Amygdala (tissue), 56 donors: ENCODE measurements around the gene MAPK9.
"Not testable (repeated sequence)": the region's sequence is repeated elsewhere in the genome, so short reads cannot be mapped to it uniquely, and the experiment has no call there.

ENCODE experiments used
- DNase-seq, 56 donors: peaks; one replicate each; lab custom pipeline; 2025; lab: John Stamatoyannopoulos, UW

Gene MAPK9

GRCh38 chr5:180299014-180299413 lies 7.1 kb upstream of the MAPK9 start:
- DNase-seq, result not testable (repeated sequence)

GRCh38 chr5:180297587-180298282 lies 5.9 kb upstream of the MAPK9 start:
- no peak for DNase-seq

- no peak for DNase-seq
Measured at GRCh38 chr5:180296771-180297170, 4.9 kb upstream of the MAPK9 start.

- DNase-seq, result no peak
Measured at GRCh38 chr5:180294913-180295555, 3.2 kb upstream of the MAPK9 start.

- no peak for DNase-seq
Measured at GRCh38 chr5:180294411-180294810, 2.5 kb upstream of the MAPK9 start.

- peak in 7 of 56 donors; percentile 16 to 56 (median 39) for DNase-seq
Measured at GRCh38 chr5:180291234-180291940, 496 bp downstream of the MAPK9 start.

- no peak for DNase-seq
Measured at GRCh38 chr5:180290568-180291233, 1.2 kb downstream of the MAPK9 start.

GRCh38 chr5:180289966-180290365 lies 1.9 kb downstream of the MAPK9 start:
- no peak for DNase-seq

GRCh38 chr5:180289433-180289832 lies 2.5 kb downstream of the MAPK9 start:
- DNase-seq, result no peak

GRCh38 chr5:180287868-180288267 lies 4.0 kb downstream of the MAPK9 start:
- DNase-seq, result no peak

- DNase-seq, result no peak
Measured at GRCh38 chr5:180287404-180287803, 4.5 kb downstream of the MAPK9 start.

GRCh38 chr5:180284149-180284548 lies 7.7 kb downstream of the MAPK9 start:
- DNase-seq, result peak in 36 of 56 donors; percentile 11 to 72 (median 44)

- DNase-seq, result peak in 1 of 56 donors; percentile 19
Measured at GRCh38 chr5:180283026-180283615, 8.8 kb downstream of the MAPK9 start.

GRCh38 chr5:180282281-180282680 lies 9.6 kb downstream of the MAPK9 start:
- DNase-seq, result no peak

GRCh38 chr5:180281706-180282105 lies 10.2 kb downstream of the MAPK9 start:
- DNase-seq, result no peak

- no peak for DNase-seq
Measured at GRCh38 chr5:180274695-180275094, 17.2 kb downstream of the MAPK9 start.

- no peak for DNase-seq
Measured at GRCh38 chr5:180271221-180271620, 20.7 kb downstream of the MAPK9 start.

- no peak for DNase-seq
Measured at GRCh38 chr5:180259260-180259611, 32.6 kb downstream of the MAPK9 start.

GRCh38 chr5:180253036-180253824 lies 38.7 kb downstream of the MAPK9 start:
- DNase-seq, result no peak

GRCh38 chr5:180251887-180252286 lies 40.0 kb downstream of the MAPK9 start:
- DNase-seq, result no peak
